GM23338 (cell line): ENCODE measurements around the gene RCL1. TPM values are rescaled to one million over a fixed set of nuclear protein-coding genes. Genes with fewer than 3 reads are reported as not detected.

Source experiments
- ATAC-seq: fragments of 200-7000 bp; cut with Tn5 transposase; 3 replicates; pipeline ENCODE4 v1.9.1; 2020
- DNase-seq: peaks from one replicate; pipeline ENCODE4 v3.0.0-alpha.2; 2015; ENCODE audit warnings: low spot score
- H2AFZ ChIP-seq: fragments of 200-600 bp; sonication (generic); 2 replicates; pipeline ENCODE4 v1.8.0; 2016; ENCODE audit warnings: antibody characterized with exemption, mild to moderate bottlenecking, moderate library complexity
- H3F3A ChIP-seq: fragments of 200-600 bp; sonication (generic); replicated peaks from 2 replicates; pipeline ENCODE4 v1.8.0; 2017; ENCODE audit warnings: antibody characterized with exemption, mixed run types, low read depth
- H3K27ac ChIP-seq: fragments of 200-600 bp; sonication (generic); 2 replicates; pipeline ENCODE4 v1.6.1; 2016; ENCODE audit warnings: low read depth
- H3K27me3 ChIP-seq: fragments of 200-600 bp; sonication (generic); 2 replicates; pipeline ENCODE4 v1.8.0; 2016; ENCODE audit warnings: mild to moderate bottlenecking, mixed run types, moderate library complexity; ENCODE audit not compliant: insufficient read depth
- H3K36me3 ChIP-seq: fragments of 200-600 bp; sonication (generic); 2 replicates; pipeline ENCODE4 v1.8.0; 2016; ENCODE audit warnings: mild to moderate bottlenecking; ENCODE audit not compliant: insufficient read depth
- H3K4me1 ChIP-seq: fragments of 200-600 bp; sonication (generic); 2 replicates; pipeline ENCODE4 v1.8.0; 2016; ENCODE audit warnings: mild to moderate bottlenecking, moderate library complexity; ENCODE audit not compliant: insufficient read depth
- H3K4me2 ChIP-seq: fragments of 200-600 bp; sonication (generic); 2 replicates; pipeline ENCODE4 v1.7.1; 2017; ENCODE audit warnings: mixed run types
- H3K4me3 ChIP-seq: fragments of 200-600 bp; sonication (generic); 2 replicates; pipeline ENCODE4 v1.6.1; 2016; ENCODE audit warnings: mixed run types
- H3K79me2 ChIP-seq: fragments of 200-600 bp; sonication (generic); replicated peaks from 2 replicates; pipeline ENCODE4 v1.8.0; 2017; ENCODE audit warnings: mild to moderate bottlenecking; ENCODE audit not compliant: insufficient read depth
- H3K9me2 ChIP-seq: fragments of 200-600 bp; sonication (generic); 2 replicates; pipeline ENCODE4 v1.8.0; 2017; ENCODE audit not compliant: insufficient read depth
- H4K20me1 ChIP-seq: fragments of 200-600 bp; sonication (generic); replicated peaks from 2 replicates; pipeline ENCODE4 v1.8.0; 2017; ENCODE audit warnings: mild to moderate bottlenecking; ENCODE audit not compliant: insufficient read depth
- H3K27ac Mint-ChIP-seq: 2 replicates; pipeline ENCODE4 v1.8.0; 2020; ENCODE audit warnings: inconsistent platforms, mild to moderate bottlenecking, moderate library complexity, mixed read lengths
- H3K27me3 Mint-ChIP-seq: 3 replicates; pipeline ENCODE4 v1.8.0; 2022; ENCODE audit warnings: low read depth, mild to moderate bottlenecking, moderate library complexity, mixed read lengths, inconsistent platforms; ENCODE audit not compliant: insufficient read depth, poor library complexity
- H3K36me3 Mint-ChIP-seq: 3 replicates; pipeline ENCODE4 v1.8.0; 2021; ENCODE audit warnings: low read depth, mild to moderate bottlenecking, inconsistent platforms, moderate library complexity, mixed read lengths
- H3K4me1 Mint-ChIP-seq: 3 replicates; pipeline ENCODE4 v1.8.0; 2020; ENCODE audit warnings: mild to moderate bottlenecking, inconsistent platforms, mixed read lengths
- H3K4me3 Mint-ChIP-seq: 3 replicates; pipeline ENCODE4 v1.8.0; 2021; ENCODE audit warnings: moderate library complexity, mild to moderate bottlenecking, inconsistent platforms, mixed read lengths
- H3K9me3 Mint-ChIP-seq: 3 replicates; pipeline ENCODE4 v1.8.0; 2020; ENCODE audit warnings: moderate library complexity, mild to moderate bottlenecking, inconsistent platforms, mixed read lengths
- NANOG ChIP-seq: IDR thresholded peaks from 2 replicates; pipeline ENCODE4 v1.6.1; 2016; ENCODE audit warnings: antibody characterized with exemption, borderline replicate concordance
- STAT1 ChIP-seq: IDR thresholded peaks from one replicate; pipeline ENCODE4 v1.6.1; 2016; ENCODE audit warnings: antibody characterized with exemption; ENCODE audit not compliant: unreplicated experiment
- ZNF462 ChIP-seq: fragments of 250-450 bp; sonication (Bioruptor Pico); IDR thresholded peaks from 2 replicates; pipeline ENCODE4 v1.5.0; 2020; ENCODE audit warnings: mild to moderate bottlenecking, moderate library complexity
- polyA plus RNA-seq: library from polyadenylated mRNA; unstranded; fragments of >200 nt; fragmentation: Nextera tagmentation; extraction: Ambion mirVana; gene quantifications from 2 replicates; pipeline ENCODE4 v1.2.1, GENCODE V29; 2016
- total RNA-seq: library from RNA; depleted of rRNA; stranded (reverse); fragments of >200 nt; shearing (Covaris generic); gene quantifications from 2 replicates; pipeline ENCODE4 v1.2.3, GENCODE V29; 2014
- TF ChIP-seq, protein P1 (sequence below): IDR thresholded peaks from 2 replicates; pipeline ENCODE4 v1.6.1; 2016; ENCODE audit warnings: antibody characterized with exemption

The RCL1 gene
- total and polyA plus RNA-seq, 2 experiments from 2014 or later, result 19.3 to 41.2 TPM

- TF ChIP-seq, protein P1, sequence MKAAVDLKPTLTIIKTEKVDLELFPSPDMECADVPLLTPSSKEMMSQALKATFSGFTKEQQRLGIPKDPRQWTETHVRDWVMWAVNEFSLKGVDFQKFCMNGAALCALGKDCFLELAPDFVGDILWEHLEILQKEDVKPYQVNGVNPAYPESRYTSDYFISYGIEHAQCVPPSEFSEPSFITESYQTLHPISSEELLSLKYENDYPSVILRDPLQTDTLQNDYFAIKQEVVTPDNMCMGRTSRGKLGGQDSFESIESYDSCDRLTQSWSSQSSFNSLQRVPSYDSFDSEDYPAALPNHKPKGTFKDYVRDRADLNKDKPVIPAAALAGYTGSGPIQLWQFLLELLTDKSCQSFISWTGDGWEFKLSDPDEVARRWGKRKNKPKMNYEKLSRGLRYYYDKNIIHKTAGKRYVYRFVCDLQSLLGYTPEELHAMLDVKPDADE, result no peak
- TF ChIP-seq NANOG, result no peak
- TF ChIP-seq STAT1, result no peak
- no peak for TF ChIP-seq ZNF462 (CRISPR knock-in tag)
- no peak for ATAC-seq
Observed at GRCh38 chr9:4804531-4805016, 11.8 kb downstream of the RCL1 start.

More at GRCh38 chr9:4804531-4805016, 11.8 kb downstream of the RCL1 start:
- Mint-ChIP-seq H3K9me3 (peaks cover 9% of the 10 kb centered on the region; the same call in 2 of the 3 replicates), H3K4me3 (no peak overlapping the region), H3K27me3 (no peaks in the 10 kb centered on the region), H3K36me3 (peaks cover 18% of the 10 kb centered on the region), H3K27ac (no peak overlapping the region), H3K4me1 (peaks cover 17% of the 10 kb centered on the region)
- Histone ChIP-seq H2AFZ (no peak overlapping the region), H3K4me3 (no peak overlapping the region), H3K4me1 (peaks cover 10% of the 10 kb centered on the region; the same call in 1 of the 2 replicates), H3K79me2 (peaks cover 100% of the 10 kb centered on the region), H3K27ac (no peak overlapping the region), H3F3A (no peaks in the 10 kb centered on the region), H3K27me3 (no peaks in the 10 kb centered on the region), H3K36me3 (no peaks in the 10 kb centered on the region), H3K9me2 (no peaks in the 10 kb centered on the region), H4K20me1 (peaks cover 44% of the 10 kb centered on the region), H3K4me2 (no peak overlapping the region)
- DNase-seq, result no peak
